ENCODE data around the gene CUBN. TPM values are rescaled to one million over a fixed set of nuclear protein-coding genes. Genes with fewer than 3 reads are reported as not detected.

Gene CUBN
- total and polyA plus RNA-seq, 10 of the 15 experiments (the other 5 are each of a cell fraction or from before 2014, with no cell fraction given): under 0.01 to 0.14 (median 0.02) TPM; not detected in 6

DNA sequence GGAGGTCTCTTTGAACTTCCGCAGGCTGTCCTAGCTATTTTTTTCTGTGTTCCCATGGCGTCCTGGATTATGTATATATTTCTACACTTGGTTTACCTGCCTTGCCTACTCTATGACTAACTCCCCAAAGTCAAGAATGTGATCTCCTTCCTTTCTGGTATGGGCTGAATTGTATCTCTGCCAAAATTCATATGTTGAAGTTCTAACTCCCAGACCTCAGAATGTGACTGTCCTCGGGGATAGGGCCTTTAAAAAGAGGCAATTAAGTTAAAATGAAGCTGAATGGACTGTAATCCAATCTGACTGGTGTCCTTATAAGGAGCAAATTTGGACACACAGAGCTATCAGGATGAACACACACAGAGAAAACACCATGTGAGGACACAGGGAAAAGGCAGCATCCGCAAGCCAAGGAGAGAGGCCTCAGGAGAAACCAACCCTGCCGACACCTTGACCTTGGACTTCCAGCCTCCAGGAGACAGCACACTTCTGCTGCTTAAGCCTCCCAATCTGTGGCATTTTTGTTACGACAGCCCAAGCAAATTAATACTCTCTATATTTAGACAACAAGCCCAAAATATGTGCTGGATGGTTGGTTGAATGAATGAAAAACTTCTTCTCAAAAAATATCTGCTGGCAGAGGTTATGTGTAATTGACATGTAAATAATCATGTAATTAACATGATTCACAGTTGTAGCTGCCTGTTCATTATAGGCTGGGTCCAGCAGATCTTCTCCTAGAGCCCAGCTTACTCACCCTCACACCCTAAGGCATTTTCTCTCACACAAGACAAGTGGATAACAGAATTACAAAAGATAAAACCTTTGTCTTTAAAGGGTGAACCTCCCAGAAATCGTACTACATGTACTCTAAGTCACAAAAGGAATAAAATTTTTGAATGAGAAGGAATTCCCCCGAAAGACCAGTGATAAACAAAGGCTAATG lies 123.7 kb downstream of the CUBN start:
- H3K4me2 ChIP-seq (ENCODE audit: control insufficient read depth, insufficient read depth): no peak overlapping the region
- no peaks in the 10 kb centered on the region for H3K79me2 ChIP-seq (ENCODE audit: control insufficient read depth, insufficient read depth, low read length)
- DNase-seq (ENCODE audit: low read depth, low spot score) (no peak), FAIRE-seq (no peak), ATAC-seq (no peak)
- H3K4me3 ChIP-seq: no peak overlapping the region
- ChIA-PET RAD21 (ENCODE audit: unreplicated experiment) (no interaction called here), POLR2A (no interaction called here), CTCF (no interaction called here), SMC1A (ENCODE audit: uncharacterized antibody, unreplicated experiment) (no interaction called here)
- no peak overlapping the region for H2AFZ ChIP-seq (ENCODE audit: control insufficient read depth, low read depth, low read length)
- no TSS peak for BruUV-seq (replicated peaks)
- intact Hi-C loops (cut with micrococcal nuclease; ENCODE audit: unreplicated experiment) (no loop called here), in situ Hi-C loops (cut with MboI) (no loop called here)
- H3K4me1 ChIP-seq (ENCODE audit: control insufficient read depth, insufficient read depth, low read length): no peaks in the 10 kb centered on the region
- H3K9me3 ChIP-seq (replicated peaks; ENCODE audit: control insufficient read depth, insufficient read depth, low read length): no peaks in the 10 kb centered on the region; the same call in 2 of the 3 replicates
- H3K27ac ChIP-seq (ENCODE audit: control insufficient read depth, insufficient read depth): no peak overlapping the region
- no peaks in the 10 kb centered on the region for H3K36me3 ChIP-seq (ENCODE audit: control insufficient read depth in 2 of 2, insufficient read depth in 2 of 2, low read length in 1 of 2)
- no peak overlapping the region for H3K9ac ChIP-seq (ENCODE audit: control insufficient read depth, insufficient read depth, low read length)
- no peaks in the 10 kb centered on the region; a peak in 1 of 4 replicates for H3K27me3 ChIP-seq (replicated peaks in 1 of 2; ENCODE audit: control insufficient read depth in 2 of 2, insufficient read depth in 2 of 2, low read length in 1 of 2)
- no peaks in the 10 kb centered on the region for H4K20me1 ChIP-seq (ENCODE audit: control insufficient read depth, insufficient read depth)
- TF ChIP-seq JUNB (IDR thresholded peaks at IDR 0.05): no peak
- TF ChIP-seq PML (IDR thresholded peaks at IDR 0.05; ENCODE audit: low read length): no peak
- no peak for TF ChIP-seq SUZ12 (IDR thresholded peaks at IDR 0.05; ENCODE audit: unreplicated experiment)
- no peak for TF ChIP-seq ZBED1 (IDR thresholded peaks at IDR 0.05; ENCODE audit: borderline replicate concordance)
- TF ChIP-seq, protein P1, sequence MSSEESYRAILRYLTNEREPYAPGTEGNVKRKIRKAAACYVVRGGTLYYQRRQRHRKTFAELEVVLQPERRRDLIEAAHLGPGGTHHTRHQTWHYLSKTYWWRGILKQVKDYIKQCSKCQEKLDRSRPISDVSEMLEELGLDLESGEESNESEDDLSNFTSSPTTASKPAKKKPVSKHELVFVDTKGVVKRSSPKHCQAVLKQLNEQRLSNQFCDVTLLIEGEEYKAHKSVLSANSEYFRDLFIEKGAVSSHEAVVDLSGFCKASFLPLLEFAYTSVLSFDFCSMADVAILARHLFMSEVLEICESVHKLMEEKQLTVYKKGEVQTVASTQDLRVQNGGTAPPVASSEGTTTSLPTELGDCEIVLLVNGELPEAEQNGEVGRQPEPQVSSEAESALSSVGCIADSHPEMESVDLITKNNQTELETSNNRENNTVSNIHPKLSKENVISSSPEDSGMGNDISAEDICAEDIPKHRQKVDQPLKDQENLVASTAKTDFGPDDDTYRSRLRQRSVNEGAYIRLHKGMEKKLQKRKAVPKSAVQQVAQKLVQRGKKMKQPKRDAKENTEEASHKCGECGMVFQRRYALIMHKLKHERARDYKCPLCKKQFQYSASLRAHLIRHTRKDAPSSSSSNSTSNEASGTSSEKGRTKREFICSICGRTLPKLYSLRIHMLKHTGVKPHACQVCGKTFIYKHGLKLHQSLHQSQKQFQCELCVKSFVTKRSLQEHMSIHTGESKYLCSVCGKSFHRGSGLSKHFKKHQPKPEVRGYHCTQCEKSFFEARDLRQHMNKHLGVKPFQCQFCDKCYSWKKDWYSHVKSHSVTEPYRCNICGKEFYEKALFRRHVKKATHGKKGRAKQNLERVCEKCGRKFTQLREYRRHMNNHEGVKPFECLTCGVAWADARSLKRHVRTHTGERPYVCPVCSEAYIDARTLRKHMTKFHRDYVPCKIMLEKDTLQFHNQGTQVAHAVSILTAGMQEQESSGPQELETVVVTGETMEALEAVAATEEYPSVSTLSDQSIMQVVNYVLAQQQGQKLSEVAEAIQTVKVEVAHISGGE (CRISPR knock-in tag; IDR thresholded peaks at IDR 0.05): no peak
- TF ChIP-seq, protein P2, sequence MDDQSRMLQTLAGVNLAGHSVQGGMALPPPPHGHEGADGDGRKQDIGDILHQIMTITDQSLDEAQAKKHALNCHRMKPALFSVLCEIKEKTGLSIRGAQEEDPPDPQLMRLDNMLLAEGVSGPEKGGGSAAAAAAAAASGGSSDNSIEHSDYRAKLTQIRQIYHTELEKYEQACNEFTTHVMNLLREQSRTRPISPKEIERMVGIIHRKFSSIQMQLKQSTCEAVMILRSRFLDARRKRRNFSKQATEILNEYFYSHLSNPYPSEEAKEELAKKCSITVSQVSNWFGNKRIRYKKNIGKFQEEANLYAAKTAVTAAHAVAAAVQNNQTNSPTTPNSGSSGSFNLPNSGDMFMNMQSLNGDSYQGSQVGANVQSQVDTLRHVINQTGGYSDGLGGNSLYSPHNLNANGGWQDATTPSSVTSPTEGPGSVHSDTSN (IDR thresholded peaks at IDR 0.05; ENCODE audit: insufficient replicate concordance, low read depth, low read length): no peak
- TF ChIP-seq, protein P3, sequence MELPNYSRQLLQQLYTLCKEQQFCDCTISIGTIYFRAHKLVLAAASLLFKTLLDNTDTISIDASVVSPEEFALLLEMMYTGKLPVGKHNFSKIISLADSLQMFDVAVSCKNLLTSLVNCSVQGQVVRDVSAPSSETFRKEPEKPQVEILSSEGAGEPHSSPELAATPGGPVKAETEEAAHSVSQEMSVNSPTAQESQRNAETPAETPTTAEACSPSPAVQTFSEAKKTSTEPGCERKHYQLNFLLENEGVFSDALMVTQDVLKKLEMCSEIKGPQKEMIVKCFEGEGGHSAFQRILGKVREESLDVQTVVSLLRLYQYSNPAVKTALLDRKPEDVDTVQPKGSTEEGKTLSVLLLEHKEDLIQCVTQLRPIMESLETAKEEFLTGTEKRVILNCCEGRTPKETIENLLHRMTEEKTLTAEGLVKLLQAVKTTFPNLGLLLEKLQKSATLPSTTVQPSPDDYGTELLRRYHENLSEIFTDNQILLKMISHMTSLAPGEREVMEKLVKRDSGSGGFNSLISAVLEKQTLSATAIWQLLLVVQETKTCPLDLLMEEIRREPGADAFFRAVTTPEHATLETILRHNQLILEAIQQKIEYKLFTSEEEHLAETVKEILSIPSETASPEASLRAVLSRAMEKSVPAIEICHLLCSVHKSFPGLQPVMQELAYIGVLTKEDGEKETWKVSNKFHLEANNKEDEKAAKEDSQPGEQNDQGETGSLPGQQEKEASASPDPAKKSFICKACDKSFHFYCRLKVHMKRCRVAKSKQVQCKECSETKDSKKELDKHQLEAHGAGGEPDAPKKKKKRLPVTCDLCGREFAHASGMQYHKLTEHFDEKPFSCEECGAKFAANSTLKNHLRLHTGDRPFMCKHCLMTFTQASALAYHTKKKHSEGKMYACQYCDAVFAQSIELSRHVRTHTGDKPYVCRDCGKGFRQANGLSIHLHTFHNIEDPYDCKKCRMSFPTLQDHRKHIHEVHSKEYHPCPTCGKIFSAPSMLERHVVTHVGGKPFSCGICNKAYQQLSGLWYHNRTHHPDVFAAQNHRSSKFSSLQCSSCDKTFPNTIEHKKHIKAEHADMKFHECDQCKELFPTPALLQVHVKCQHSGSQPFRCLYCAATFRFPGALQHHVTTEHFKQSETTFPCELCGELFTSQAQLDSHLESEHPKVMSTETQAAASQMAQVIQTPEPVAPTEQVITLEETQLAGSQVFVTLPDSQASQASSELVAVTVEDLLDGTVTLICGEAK (IDR thresholded peaks at IDR 0.05; ENCODE audit: borderline replicate concordance): no peak
- TF ChIP-seq, protein P4, sequence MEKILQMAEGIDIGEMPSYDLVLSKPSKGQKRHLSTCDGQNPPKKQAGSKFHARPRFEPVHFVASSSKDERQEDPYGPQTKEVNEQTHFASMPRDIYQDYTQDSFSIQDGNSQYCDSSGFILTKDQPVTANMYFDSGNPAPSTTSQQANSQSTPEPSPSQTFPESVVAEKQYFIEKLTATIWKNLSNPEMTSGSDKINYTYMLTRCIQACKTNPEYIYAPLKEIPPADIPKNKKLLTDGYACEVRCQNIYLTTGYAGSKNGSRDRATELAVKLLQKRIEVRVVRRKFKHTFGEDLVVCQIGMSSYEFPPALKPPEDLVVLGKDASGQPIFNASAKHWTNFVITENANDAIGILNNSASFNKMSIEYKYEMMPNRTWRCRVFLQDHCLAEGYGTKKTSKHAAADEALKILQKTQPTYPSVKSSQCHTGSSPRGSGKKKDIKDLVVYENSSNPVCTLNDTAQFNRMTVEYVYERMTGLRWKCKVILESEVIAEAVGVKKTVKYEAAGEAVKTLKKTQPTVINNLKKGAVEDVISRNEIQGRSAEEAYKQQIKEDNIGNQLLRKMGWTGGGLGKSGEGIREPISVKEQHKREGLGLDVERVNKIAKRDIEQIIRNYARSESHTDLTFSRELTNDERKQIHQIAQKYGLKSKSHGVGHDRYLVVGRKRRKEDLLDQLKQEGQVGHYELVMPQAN (conservative IDR thresholded peaks at IDR 0.05): no peak
- no peak for TF ChIP-seq LARP7 (IDR thresholded peaks at IDR 0.05)
- TF ChIP-seq RAD21 (IDR thresholded peaks at IDR 0.05; ENCODE audit: insufficient read depth, low read depth, low read length): no peak
- TF ChIP-seq BRCA1 (IDR thresholded peaks at IDR 0.05; ENCODE audit: low read depth, low read length): no peak
- TF ChIP-seq TCF7 (IDR thresholded peaks at IDR 0.05; ENCODE audit: borderline replicate concordance): no peak
- 23% methylated on average over 8 of the region's 8 CpGs for WGBS (ENCODE audit: insufficient coverage, insufficient replicate concordance, low lambda C conversion rate, missing lambda C conversion rate)

Data from GM12878 (cell line).